Activated gamma-delta T cell treated with Interleukin-2 at 50 U/mL for 16 hours (primary cell): ENCODE measurements around the gene AKR1C2.
"Not testable (repeated sequence)": the region's sequence is repeated elsewhere in the genome, so short reads cannot be mapped to it uniquely, and the experiment has no call there.

ENCODE experiments used
- DNase-seq: peaks from one replicate; pipeline ENCODE4 v3.0.0-alpha.2; 2020

AKR1C2 gene

GRCh38 chr10:4984971-4985594 lies 18.6 kb downstream of the AKR1C2 start:
- DNase-seq = no peak

DNA sequence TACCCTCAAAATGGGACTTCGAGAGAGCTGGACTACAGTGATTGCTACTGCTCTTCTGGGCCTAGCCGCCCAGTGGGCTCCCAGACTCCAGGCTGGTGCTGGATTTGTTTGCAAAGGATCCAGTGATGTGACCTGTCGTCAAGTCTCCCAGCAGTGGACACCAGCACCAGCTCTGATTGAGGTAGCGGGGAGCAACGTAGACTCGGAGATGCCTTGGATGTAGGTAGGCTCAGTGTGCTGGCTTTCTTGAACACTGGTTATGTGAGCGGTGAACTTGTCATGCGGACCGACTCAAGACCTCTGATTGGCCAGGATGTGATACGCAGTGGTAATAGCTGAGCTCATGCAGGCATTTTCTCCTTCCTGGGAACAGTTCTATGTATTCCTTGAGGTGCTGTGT lies 19.4 kb downstream of the AKR1C2 start:
- no peak for DNase-seq

GRCh38 chr10:4983615-4984216 lies 19.9 kb downstream of the AKR1C2 start:
- no peak for DNase-seq

DNA sequence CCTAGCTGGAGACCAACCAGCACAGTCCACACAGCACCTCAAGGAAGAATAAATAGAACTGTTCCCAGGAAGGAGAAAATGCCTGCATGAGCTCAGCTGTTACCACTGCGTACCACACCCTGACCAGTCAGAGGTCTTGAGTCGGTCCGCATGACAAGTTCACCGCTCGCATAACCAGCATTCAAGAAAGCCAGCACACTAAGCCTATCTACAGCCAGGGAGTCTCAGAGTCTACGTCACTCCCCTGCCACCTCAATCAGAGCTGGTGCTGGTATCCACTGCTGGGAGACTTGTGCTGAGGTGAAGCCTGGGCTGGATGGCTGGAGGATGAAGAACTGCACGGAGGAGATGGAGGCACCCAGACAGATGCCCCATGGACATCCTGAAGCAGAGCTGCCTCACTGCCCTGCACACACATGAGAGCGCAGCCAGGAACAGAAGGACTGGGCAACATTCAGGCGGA lies 20.9 kb downstream of the AKR1C2 start:
- no peak for DNase-seq

- DNase-seq = no peak
Observed at GRCh38 chr10:4981722-4982471, 21.8 kb downstream of the AKR1C2 start.

GRCh38 chr10:4980793-4981192 lies 22.9 kb downstream of the AKR1C2 start:
- no peak for DNase-seq

DNA sequence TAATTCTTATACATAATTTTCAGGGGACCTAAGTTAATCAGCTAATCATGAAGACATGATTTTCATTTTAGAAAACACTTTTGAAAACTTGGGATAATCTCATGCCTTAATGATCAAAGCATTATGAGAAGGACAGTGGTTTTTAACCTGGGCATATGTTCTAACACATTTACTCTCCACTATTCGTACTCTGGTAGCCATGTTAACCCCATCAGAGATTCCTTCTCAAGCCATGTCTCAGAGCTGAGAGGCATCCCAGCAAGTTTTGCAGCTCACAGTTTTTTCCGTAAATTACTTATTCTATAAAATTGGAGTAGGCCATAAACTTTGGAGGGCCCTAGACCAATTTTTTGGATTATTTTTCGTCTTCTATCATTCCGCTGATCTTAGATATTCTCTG lies 24.8 kb downstream of the AKR1C2 start:
- no peak for DNase-seq

GRCh38 chr10:4977025-4977424 lies 26.6 kb downstream of the AKR1C2 start:
- no peak for DNase-seq

DNA sequence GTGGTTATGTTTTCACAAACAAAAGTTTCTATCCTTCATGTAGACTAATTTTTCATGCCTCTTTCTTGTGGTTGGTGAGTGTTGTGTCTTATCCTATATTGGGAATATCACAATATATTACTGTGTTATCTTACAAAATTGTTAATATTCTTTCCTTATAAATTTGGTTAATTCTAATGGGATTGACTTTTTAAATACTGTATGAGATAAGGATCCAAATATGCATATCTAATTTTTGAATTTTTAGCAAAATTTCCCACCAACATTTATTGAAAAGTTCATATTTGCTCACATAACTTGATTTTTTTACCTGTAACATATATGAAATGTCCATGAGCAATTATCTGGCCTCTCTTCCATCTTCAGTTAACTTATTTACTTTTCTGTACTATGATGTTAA lies 29.3 kb downstream of the AKR1C2 start:
- DNase-seq = not testable (repeated sequence)

- not testable (repeated sequence) for DNase-seq
Observed at GRCh38 chr10:4973294-4973693, 30.4 kb downstream of the AKR1C2 start.

GRCh38 chr10:4972369-4973142 lies 31.1 kb downstream of the AKR1C2 start:
- DNase-seq = not testable (repeated sequence)

DNA sequence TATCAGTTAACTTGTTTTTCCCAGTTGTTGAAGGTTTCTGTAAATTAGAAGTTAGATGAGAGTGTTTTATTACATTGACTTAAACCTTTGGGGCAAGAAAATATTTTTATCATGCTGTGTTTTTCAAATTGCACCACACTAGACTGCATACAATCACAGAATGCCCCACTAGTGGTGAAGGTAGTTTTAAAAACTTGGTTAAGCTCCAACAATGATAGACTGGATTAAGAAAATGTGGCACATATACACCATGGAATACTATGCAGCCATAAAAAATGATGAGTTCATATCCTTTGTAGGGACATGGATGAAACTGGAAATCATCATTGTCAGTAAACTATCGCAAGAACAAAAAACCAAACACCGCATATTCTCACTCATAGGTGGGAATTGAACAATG lies 33.3 kb downstream of the AKR1C2 start:
- DNase-seq = not testable (repeated sequence)

DNA sequence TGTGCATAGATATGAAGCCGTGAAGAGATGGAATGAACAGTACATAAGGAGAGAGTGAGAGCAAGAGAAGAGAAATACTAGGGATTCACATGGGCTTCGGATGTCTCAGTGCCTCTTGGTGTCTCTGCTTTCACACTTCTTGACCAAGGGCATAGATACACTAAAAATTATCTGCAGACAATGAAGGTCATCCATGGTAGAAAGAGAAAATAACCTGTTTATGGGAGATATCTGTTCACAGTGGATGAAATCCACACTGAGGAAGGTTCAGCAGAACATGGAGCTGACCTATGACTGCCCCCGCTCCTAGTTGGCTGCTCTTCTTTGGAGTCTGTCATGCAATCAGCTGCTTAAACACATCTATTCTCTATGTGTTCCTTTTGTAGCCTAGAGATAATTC lies 34.4 kb downstream of the AKR1C2 start:
- DNase-seq = not testable (repeated sequence)

- DNase-seq = not testable (repeated sequence)
Observed at GRCh38 chr10:4967189-4967588, 36.5 kb downstream of the AKR1C2 start.

- not testable (repeated sequence) for DNase-seq
Observed at GRCh38 chr10:4965763-4966162, 37.9 kb downstream of the AKR1C2 start.

DNA sequence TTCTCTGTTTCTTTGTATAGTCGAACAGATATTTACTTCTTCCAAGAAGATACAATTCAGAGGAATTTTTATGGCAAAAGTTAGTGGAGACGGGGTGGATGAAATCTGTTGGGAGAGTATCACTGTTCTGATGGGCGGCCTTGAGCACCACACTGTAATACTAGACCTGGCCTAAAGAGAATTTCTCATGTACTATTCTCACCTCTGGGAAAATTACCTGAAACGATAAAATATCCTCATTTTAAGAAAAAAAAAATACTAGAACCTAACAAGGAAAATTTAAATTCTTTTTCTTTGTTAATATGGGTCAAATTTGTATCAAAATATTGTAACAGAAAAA lies 39.9 kb downstream of the AKR1C2 start:
- not testable (repeated sequence) for DNase-seq

GRCh38 chr10:4962876-4963814 lies 40.5 kb downstream of the AKR1C2 start, which contains the start of gene AKR1C1:
Gene AKR1C1 (plus strand): TSS chr10:4963415. CDS start chr10:4963445, 30 bp downstream.
- not testable (repeated sequence) for DNase-seq

DNA sequence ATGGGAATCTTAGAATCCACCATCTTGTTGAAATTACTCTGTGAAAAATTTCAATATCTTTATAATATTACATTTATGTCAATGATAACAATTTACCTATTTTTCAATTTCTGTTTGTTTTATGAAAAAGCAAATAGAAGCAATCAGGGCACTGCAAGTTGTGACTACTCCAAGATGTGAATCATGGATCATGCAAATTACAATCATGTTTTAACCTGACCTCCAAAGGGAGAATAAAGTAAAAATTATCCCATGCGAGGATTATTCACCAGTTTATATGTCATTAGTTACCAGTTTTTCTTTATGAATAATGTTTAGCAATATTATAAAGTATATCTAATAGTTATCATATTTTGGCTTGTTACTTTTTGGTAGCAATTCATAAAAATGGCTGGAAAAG lies 41.3 kb downstream of the AKR1C2 start:
- DNase-seq = not testable (repeated sequence)

DNA sequence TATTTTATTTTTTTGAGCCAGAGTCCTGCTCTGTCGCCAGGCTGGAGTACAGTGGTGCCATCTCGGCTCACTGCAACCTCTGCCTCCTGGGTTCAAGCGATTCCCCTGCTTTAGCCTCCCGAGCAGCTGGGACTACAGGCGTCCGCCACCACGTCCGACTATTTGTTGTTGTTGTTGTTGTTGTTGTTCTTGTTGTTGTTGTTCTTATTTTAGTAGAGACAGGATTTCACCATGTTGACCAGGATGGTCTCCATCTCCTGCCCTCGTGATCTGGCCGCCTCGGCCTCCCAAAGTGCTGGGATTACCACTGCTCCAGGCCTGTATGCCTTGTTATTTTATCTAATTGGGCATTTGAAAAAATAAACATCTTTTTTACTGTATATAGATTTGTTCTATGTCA lies 42.1 kb downstream of the AKR1C2 start:
- DNase-seq = not testable (repeated sequence)

DNA sequence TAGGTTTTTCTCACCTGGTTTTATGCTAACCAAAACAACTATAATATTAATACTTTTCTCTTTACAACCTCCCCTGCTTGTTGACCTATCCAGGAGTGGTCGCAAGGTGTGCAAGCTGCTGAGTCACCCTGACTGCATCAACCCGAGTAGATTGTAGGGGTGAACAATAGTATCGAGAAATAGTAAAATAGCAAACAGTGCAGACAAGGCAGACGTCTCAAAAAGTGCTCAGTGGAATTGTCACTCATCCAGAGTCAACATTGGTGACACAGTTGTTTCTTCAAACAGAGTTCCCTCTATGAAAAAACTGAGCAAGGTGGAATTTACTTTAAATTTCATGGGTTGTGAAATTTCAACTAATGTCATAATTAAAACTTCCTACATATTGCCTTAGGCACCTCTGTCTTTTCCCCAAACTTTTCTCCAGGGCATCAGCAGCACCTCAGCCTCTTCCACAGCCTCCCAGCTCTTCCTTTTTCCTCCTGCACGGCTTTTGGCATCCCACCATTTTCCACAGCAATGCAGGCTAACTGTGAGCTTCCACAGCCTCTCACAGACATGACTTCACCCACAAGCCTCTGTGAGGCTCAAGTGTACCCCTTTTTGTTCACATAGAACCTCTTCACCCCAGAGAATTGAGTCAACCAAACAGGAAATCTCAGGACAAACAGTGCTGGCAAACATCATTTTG lies 46.6 kb downstream of the AKR1C2 start:
- DNase-seq = not testable (repeated sequence)

DNA sequence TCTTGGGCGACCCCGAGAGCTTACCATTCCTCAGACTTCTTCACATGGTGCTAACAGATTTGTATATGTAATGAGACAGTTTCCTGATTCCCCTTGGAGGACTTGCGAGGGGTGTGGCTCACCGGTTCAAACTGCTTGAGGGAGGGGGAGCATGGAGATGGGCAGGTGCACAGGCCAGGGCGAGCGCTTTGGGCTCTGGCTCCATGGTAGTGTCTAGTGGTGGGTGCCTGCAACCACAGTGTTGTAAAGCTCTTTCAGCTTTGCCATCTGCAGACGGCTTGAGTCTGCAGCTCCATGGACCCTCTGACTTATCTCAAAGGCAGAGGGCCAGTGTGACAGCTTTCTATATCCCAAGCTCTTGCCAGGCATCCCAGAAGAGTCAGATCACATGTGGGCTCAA lies 47.6 kb downstream of the AKR1C2 start:
- DNase-seq = not testable (repeated sequence)
